ENCODE measurements around the gene ALKBH8. TPM values are rescaled to one million over a fixed set of nuclear protein-coding genes. Genes with fewer than 3 reads are reported as not detected.

The ALKBH8 gene
- total and polyA plus RNA-seq, 2 experiments from 2014 or later: 6.1 to 6.5 TPM

- no peaks in the 10 kb centered on the region for H3K9me3 ChIP-seq (ENCODE audit: low read depth)
- DNase-seq (ENCODE audit: low read depth in 1 of 2, low spot score in 1 of 2): no peak
- no peaks in the 10 kb centered on the region for H3K36me3 ChIP-seq
- H3K27me3 ChIP-seq: peaks cover 98% of the 10 kb centered on the region
- H3K4me3 ChIP-seq: peak overlapping the region; percentile 40
- H3K4me1 ChIP-seq (ENCODE audit: low read depth): no peaks in the 10 kb centered on the region
- TF ChIP-seq, protein P1, sequence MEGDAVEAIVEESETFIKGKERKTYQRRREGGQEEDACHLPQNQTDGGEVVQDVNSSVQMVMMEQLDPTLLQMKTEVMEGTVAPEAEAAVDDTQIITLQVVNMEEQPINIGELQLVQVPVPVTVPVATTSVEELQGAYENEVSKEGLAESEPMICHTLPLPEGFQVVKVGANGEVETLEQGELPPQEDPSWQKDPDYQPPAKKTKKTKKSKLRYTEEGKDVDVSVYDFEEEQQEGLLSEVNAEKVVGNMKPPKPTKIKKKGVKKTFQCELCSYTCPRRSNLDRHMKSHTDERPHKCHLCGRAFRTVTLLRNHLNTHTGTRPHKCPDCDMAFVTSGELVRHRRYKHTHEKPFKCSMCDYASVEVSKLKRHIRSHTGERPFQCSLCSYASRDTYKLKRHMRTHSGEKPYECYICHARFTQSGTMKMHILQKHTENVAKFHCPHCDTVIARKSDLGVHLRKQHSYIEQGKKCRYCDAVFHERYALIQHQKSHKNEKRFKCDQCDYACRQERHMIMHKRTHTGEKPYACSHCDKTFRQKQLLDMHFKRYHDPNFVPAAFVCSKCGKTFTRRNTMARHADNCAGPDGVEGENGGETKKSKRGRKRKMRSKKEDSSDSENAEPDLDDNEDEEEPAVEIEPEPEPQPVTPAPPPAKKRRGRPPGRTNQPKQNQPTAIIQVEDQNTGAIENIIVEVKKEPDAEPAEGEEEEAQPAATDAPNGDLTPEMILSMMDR (IDR thresholded peaks at IDR 0.05; ENCODE audit: low read depth, low read length): no peak
- H3K27ac ChIP-seq: no peak overlapping the region
Measured at GRCh38 chr11:107592231-107592590, 26.7 kb upstream of the ALKBH8 start.

DNA sequence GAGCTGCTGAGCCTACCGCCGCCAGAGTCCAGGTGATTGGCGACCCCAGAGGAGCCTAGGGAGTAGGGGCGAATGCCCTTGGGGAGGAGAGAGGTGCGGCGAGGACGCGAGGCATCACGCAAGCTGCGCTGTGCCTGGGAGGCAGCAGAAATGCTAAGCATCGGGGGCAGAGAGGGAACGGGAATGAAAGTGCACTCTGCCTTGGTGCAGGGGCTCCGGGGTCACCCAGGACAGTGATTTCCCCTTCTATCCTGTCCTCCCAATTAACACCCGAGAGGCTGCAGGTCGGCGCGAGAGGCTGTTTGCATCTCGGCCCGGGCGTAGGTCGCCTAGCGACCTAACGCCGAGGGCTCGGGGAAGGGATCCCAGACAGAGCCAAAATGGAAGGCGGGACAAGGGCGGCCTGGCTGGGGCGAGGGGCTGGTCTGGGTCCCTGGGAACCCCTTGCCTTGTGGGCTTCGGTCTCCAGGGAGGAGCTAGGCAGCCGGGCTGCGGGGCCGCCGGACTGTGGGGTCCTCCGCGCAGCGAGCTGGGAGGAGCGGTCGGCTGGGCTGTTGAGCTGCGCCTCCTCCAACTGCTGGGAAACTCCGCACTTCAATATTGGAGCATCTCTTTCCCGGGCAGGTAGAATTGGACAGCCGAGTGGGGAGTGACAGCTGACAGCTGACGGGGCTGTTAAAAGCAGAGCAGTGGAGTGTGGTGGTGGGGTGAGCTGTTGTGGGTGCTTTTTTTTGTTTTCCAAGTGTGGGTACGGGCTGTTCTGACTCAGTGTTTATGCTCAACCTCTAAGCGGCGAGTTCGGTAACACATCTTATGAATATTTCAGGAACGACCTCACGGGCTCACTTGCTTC, 26.1 kb upstream of the ALKBH8 start:
- peak; percentile 6 to 50 for DNase-seq (ENCODE audit: low read depth in 1 of 2, low spot score in 1 of 2)
- H3K9me3 ChIP-seq (ENCODE audit: low read depth): no peaks in the 10 kb centered on the region
- H3K36me3 ChIP-seq: no peaks in the 10 kb centered on the region
- H3K27ac ChIP-seq: no peak overlapping the region
- no peaks in the 10 kb centered on the region for H3K4me1 ChIP-seq (ENCODE audit: low read depth)
- TF ChIP-seq, protein P1 (IDR thresholded peaks at IDR 0.05; ENCODE audit: low read depth, low read length): no peak
- H3K4me3 ChIP-seq: peak overlapping the region; percentile 40
- H3K27me3 ChIP-seq: peaks cover 98% of the 10 kb centered on the region

GRCh38 chr11:107590460-107591377, 25.2 kb upstream of the ALKBH8 start, which contains the start of gene ELMOD1:
Gene ELMOD1, plus strand, starts transcription at chr11:107591147. Its CDS starts 27,043 bp downstream, at chr11:107618190.
- Histone ChIP-seq H3K4me1 (ENCODE audit: low read depth) (no peaks in the 10 kb centered on the region), H3K27ac (no peak within 1 kb of the TSS), H3K27me3 (peaks cover 98% of the 10 kb centered on the region), H3K36me3 (no peaks in the 10 kb centered on the region), H3K4me3 (peak within 1 kb of the TSS; percentile 40), H3K9me3 (ENCODE audit: low read depth) (no peaks in the 10 kb centered on the region)
- TF ChIP-seq, protein P1 (IDR thresholded peaks at IDR 0.05; ENCODE audit: low read depth, low read length): no peak
- DNase-seq (ENCODE audit: low read depth in 1 of 2, low spot score in 1 of 2): peak; percentile 50 to 80

GRCh38 chr11:107587306-107587979, 21.9 kb upstream of the ALKBH8 start:
- peaks cover 73% of the 10 kb centered on the region for H3K27me3 ChIP-seq
- no peaks in the 10 kb centered on the region for H3K4me1 ChIP-seq (ENCODE audit: low read depth)
- no peak overlapping the region for H3K27ac ChIP-seq
- peak in 1 of 2 donors; percentile 58 for DNase-seq (ENCODE audit: low read depth in 1 of 2, low spot score in 1 of 2)
- no peaks in the 10 kb centered on the region for H3K9me3 ChIP-seq (ENCODE audit: low read depth)
- no peaks in the 10 kb centered on the region for H3K36me3 ChIP-seq
- TF ChIP-seq, protein P1 (IDR thresholded peaks at IDR 0.05; ENCODE audit: low read depth, low read length): no peak
- H3K4me3 ChIP-seq: no peak overlapping the region

- no peaks in the 10 kb centered on the region for H3K4me1 ChIP-seq (ENCODE audit: low read depth)
- H3K9me3 ChIP-seq (ENCODE audit: low read depth): no peaks in the 10 kb centered on the region
- DNase-seq (ENCODE audit: low read depth in 1 of 2, low spot score in 1 of 2): no peak
- H3K27me3 ChIP-seq: peaks cover 38% of the 10 kb centered on the region
- H3K4me3 ChIP-seq: no peak overlapping the region
- H3K36me3 ChIP-seq: no peaks in the 10 kb centered on the region
- TF ChIP-seq, protein P1 (IDR thresholded peaks at IDR 0.05; ENCODE audit: low read depth, low read length): no peak
- H3K27ac ChIP-seq: no peak overlapping the region
Measured at GRCh38 chr11:107583629-107584195, 18.2 kb upstream of the ALKBH8 start.

Data from cardiac muscle cell (in vitro differentiated cells and primary cell).